Stimulated activated CD4-positive, alpha-beta T cell treated with anti-CD3 and anti-CD28 coated beads, Interleukin-2, amount 100 ng/mL, for 48 hours (primary cell): ENCODE measurements around the gene ZCCHC10.
"Not testable (repeated sequence)": the region's sequence is repeated elsewhere in the genome, so short reads cannot be mapped to it uniquely, and the experiment has no call there.

Source experiments
- DNase-seq, 2 donors: peaks; one replicate each; pipeline ENCODE4 v3.0.0-alpha.2; 2020

Gene ZCCHC10

GRCh38 chr5:132972436-132972828 is 53.9 kb downstream of the ZCCHC10 start:
- not testable (repeated sequence) for DNase-seq

GRCh38 chr5:132971483-132972435 is 54.6 kb downstream of the ZCCHC10 start:
- DNase-seq: no peak

GRCh38 chr5:132965120-132965519 is 61.2 kb downstream of the ZCCHC10 start:
- no peak for DNase-seq

GRCh38 chr5:132963171-132964104 is 62.9 kb downstream of the ZCCHC10 start, which contains the start of gene AFF4:
AFF4 (minus strand) TSS chr5:132963634; CDS start chr5:132937189, 26,445 bp downstream.
- peak; percentile 80 to 84 for DNase-seq

GRCh38 chr5:132962429-132963021 is 63.8 kb downstream of the ZCCHC10 start:
- DNase-seq: no peak

- no peak for DNase-seq
Measured at GRCh38 chr5:132961887-132962286, 64.5 kb downstream of the ZCCHC10 start.

- DNase-seq: not testable (repeated sequence)
Measured at GRCh38 chr5:132961123-132961815, 65.1 kb downstream of the ZCCHC10 start.

GRCh38 chr5:132956166-132956799 is 70.1 kb downstream of the ZCCHC10 start:
- DNase-seq: not testable (repeated sequence)

GRCh38 chr5:132953710-132954109 is 72.6 kb downstream of the ZCCHC10 start:
- DNase-seq: no peak

GRCh38 chr5:132952829-132953228 is 73.5 kb downstream of the ZCCHC10 start:
- DNase-seq: no peak

- DNase-seq: no peak
Measured at GRCh38 chr5:132951897-132952296, 74.5 kb downstream of the ZCCHC10 start.

- no peak for DNase-seq
Measured at GRCh38 chr5:132949136-132949535, 77.2 kb downstream of the ZCCHC10 start.

- no peak for DNase-seq
Measured at GRCh38 chr5:132947671-132948070, 78.7 kb downstream of the ZCCHC10 start.
